HG03571 (cell line): Measurements from ENCODE around the gene GSX1.
"Not testable (repeated sequence)": the region's sequence is repeated elsewhere in the genome, so short reads cannot be mapped to it uniquely, and the experiment has no call there.

Experiments used
- ATAC-seq: cut with Tn5 transposase; IDR thresholded peaks from one replicate; pipeline ENCODE4 v1.9.1; 2021; ENCODE audit not compliant: unreplicated experiment

Gene GSX1

DNA sequence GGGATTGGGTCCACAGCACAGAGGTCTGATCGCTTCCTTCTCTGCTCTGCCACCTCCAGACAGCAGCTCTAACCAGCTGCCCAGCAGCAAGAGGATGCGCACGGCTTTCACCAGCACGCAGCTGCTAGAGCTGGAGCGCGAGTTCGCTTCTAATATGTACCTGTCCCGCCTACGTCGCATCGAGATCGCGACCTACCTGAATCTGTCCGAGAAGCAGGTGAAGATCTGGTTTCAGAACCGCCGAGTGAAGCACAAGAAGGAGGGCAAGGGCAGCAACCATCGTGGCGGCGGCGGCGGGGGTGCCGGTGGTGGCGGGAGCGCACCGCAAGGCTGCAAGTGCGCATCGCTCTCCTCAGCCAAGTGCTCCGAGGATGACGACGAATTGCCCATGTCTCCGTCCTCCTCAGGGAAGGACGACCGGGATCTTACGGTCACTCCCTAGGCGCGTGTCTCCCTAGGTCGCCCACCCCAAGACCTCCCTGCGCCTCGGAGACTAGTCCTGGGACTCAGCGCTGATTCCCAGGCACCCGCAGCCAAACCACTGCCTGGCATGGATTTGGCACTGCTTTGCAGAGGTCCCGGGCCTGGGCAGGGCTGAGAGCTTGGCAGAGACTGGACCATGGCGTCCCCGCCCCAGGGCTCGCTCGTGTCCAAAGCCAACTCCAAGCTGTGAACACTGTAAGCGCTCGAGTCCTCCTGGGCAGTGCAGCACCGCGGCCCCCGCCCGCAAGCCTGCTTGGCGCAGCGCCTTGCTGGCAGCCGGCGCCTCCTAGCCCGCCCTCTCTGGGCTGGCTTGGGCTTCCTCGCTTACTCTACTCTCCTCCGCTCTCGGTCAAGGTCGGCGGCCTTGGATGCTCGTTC is 1.5 kb downstream of the GSX1 start:
- ATAC-seq, result no peak

DNA sequence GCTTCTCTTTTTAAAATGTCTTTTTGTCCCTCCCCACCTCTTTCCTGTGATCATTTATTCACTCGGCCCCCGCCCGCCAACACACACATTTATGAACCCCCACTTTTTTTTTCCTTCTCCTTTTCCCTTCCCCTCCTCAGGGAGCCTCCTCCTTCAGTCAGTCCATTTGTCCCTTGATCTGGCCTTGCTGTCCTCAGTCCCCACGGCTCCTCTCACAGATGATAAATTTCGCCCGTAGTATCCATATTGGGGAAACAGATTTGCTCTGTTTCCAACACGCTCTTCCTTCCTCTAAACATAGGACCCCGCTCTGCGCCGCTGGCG is 2.0 kb downstream of the GSX1 start:
- ATAC-seq, result no peak

DNA sequence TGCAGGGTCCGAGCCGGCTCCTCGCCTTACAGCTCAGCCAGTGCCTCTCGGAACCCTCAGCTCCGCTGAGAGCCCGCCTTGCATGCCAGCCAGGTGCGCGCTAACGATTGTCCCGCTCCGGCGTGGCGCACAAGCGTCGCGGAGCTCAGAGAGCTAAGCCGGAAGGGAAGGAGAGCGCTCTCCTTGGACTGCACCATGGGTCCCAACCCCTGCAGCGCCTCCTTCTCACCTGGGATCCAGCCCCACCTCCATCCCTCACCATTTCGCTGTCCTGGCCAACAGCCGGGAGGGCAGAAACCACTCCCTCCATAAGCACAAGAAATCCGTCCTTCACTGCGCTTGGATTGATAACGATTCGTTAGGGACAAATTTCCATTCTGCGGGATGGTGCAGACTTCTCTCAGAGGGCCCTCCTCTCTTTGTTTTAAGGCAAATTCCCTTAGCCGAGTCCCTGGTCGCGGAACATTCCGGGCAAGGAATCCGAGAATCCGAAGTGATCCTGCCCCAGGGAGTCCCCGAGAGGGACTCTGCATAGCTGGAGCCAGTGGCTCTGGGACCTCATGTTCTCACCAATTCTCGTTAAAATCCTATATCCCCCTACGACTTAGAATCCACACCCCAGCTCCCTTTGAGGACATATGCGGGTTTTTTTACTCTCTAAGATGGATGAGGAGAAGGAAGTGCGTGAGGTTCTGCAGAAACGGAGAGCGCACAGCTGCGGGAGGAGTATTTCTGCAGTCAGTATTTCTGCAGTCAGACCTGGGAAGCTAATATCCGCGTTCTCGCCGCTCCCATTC is 2.8 kb downstream of the GSX1 start:
- no peak for ATAC-seq

DNA sequence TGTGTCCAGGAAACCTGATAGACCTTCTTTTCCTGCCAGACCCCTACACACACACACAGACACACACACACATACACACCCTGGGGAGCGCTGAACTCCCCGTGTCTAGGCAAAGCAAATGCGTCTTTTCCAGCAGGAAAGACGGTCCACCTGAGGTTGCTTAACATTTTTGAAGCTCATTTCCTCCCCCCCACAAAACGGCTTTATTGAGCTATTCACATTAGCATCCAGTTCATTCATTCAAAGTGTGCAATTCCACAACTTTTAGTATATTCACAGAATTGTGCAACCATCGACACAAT is 3.4 kb downstream of the GSX1 start:
- ATAC-seq, result no peak

DNA sequence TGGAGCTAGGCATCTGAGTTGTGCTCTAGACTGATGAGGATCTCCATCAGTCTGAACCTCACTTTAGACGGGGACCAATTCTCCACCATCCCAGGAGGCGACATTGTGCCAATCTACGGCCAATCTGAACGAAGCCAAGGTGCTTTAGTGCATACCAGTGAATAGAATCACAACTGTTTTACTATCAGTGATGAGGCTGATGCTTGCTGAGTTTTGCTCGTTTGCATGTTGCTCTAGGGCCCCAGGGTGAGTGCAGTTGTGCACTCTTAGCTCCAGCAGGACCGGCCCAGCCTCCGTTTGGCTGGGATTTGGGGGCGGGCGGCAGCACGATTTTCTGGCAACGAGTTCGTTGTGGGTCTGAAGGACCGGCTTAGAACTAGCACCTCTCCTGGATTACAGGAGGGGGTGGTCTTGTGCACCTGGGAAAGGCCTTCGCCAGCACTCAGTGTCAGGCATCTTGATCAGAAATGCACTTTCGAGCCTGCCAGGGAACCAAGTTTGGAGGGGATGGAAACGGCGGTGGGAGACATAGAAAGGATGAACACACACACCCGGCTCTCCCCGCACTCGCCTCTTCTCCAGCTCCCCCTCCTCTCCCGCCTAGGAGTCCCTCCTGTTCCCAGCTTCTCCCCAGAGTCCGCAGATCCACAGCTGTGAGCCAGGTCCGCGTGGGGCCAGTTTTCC is 4.4 kb downstream of the GSX1 start:
- no peak for ATAC-seq

DNA sequence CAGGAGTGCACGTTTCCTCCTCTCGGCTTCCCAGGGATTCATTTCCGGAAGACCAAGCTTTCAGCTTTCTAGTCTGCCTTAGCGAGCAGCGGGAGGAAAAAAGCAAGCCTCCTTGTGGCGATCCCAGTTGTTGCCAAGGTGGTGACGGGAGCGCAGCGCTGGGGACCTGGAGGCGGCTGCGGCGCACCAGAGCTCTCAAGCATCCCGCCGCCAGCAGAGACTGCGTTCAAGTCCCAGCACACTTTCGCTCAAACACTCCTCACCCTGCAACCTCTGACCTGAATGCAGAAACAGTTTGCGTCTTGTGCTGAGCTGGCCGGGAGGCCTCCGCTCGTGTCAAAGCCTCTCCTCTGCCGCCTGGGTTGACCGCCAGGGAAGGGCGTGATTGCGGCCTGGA is 4.9 kb downstream of the GSX1 start:
- no peak for ATAC-seq

DNA sequence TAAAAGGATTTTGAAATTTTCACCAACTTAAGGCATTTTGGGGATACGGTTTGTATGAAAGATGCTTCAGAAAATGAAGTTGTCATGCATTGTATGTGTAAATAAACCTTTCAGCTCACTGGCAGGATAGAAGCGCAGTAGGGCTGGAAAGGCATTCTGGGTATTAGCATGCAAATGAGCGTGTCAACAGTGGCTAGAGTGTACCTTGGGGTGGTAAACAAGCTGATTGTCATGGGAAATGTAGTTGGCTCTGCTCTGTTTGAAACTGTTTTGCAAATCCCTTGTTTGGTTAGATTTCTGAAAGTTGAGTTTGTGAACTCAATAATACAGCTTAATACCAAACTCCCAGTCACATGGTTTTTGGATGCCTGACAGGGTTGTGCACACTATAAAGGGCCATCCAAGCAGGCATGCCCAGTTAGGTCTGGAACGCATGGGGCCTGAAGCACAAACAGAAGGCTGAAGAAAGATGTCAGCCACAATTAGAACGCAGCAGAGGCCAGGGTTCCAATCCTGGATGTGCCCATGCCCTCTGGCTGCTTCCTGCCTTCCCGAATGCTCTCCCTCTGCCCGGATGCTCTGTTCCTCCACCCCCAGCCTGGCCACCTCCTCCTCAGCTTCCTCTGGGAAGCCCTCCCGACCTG is 14.6 kb downstream of the GSX1 start:
- ATAC-seq, result no peak

DNA sequence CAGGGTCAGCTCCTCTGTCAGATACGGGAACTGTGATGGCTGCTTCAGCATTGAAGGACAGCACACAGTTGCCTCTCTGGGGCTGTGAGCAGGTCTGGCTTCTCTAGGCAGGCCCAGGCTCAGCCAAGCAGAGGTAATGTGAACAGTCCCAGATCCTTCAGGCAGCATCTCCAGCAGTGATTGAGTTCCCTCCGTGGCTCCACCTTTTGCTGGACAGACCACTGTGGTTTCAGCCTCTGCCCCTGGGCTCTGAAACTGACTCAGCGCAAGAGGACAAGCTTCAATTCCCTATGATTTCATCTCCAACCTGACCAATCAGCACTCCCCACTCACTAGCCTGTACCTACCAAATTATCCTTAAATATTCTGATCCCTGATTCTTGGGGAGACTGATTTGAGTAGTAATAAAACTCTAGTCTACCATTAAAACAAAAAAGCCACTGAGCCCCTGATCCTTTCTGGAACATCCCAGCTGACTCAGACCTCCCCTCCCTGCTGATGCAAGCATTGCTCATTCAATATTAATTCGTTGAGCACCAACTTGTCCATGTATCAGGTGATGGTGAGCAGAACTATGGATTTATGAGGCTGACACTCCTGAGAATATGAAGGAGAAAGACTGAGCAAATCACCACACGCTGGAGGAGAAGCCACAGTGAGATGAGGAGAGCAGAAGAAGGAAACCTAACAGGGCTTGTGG is 16.7 kb downstream of the GSX1 start:
- ATAC-seq, result no peak

DNA sequence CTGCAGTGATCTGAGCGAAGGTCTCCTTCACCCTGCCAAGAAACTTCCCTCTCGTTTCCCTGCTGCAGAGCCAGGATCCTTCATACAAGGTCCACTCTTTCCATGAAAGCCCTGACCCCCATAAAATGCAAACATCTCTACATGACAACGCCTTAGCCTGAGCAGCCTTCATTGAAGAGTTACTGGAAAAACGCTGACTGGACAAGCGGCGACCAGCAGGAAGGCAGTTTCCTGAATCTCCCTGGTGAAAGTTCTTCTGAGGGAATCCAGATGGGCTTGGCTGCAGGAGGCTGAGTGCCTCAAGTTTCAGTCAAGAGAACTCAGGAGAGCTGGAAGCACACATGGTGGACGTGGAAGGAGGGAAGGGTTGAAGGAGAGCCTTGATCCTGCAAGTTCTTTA is 17.7 kb downstream of the GSX1 start:
- no peak for ATAC-seq

DNA sequence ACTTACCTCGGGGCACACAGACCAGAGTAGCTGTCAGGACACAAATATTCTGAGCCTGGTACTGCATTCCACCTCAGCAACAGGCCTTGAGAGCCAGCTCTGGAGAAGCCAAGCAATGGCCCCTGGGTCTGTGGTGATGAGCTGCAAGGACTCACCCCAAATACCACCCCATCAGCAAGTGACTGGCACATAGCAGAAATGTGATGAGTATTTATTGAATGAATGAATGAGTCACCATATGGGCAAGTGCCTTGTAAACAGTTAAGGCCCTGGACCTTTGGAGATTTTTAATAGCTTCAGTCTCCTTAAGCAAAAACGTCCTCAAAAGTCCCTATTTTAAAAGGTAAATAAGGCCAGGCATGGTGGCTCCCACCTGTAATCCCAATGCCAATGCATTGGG is 18.2 kb downstream of the GSX1 start:
- ATAC-seq, result no peak

DNA sequence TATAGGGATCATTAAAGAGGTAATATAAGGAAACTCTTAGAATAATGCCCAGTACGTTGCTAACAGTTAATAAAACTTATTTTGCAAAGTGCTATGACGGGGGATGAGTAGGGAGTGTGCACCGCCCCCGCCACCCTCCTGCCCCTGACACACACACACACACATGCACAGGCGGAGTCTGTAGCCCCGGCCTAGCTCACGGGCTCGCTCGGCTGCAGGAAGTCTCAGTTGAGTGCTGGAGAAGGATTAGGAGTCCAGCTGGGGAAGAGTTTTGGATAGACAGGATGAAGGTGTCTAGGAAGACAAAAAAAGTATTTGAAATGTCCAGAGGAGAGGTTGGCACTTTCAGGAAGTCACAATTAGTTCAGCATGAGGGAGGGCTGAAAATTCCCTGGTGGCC is 21.5 kb downstream of the GSX1 start:
- ATAC-seq, result no peak

DNA sequence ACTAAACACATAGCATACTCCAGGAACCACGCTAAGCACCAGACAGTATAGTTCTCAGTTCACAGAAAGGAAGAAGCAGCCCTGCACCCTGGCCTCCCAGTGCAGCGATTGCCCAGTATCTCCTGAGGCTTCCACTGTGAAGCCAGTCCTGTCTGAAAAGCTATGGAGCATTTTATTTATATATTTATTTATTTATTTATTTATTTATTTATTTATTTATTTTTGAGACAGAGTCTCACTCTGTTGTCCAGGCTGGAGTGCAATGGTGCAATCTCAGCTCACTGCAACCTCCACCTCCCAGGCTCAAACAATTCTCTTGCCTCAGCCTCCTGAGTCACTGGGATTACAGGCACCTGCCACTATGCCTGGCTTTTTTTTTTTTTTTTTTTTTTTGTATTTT is 25.5 kb downstream of the GSX1 start:
- not testable (repeated sequence) for ATAC-seq

DNA sequence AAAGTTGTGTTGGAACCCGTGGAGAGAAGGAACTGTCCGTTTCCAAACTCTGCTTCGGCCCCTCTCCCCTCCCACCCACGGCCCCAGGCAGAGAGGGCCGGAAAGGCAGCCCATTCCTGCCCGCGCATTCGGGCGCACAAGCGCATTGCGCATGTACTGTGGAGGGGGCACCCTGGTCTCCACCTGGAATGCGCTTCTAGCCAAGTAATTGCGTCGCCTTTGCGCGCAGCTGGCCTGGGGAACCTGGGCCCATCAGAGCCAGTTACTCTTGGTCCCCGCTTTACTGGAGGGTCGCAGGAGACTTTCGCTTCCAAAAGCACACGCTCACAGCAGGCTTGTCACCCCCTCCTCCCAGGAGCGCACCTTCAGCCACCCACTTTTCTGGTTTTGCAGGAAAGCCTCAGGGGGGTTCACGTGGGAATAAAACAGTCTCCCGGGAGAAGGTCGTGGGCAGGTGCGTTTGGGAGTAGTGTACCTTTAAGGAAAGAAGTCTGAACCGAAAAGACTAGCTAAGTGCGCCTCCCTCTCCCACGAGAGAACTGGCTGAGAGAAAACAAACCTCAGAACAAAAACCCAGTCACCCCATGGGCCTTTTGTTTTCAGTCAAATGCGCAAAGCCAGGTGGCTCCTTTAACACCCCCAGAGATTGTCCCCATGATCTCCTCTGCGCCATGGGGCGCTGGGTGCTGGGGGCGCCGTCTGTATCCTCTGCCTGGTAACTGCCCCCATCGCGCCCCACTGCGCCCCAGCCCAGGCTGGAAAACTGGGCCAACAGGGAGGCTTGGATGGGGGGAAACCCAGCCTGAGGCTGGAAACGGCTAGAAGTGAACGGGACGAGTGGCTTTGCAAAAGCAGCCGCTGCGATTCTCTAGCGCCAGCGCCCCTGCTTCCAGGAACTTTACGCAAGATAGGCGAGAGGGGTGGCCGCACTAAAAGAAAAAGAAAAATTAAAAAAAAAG is 28.5 kb downstream of the GSX1 start:
- no peak for ATAC-seq

DNA sequence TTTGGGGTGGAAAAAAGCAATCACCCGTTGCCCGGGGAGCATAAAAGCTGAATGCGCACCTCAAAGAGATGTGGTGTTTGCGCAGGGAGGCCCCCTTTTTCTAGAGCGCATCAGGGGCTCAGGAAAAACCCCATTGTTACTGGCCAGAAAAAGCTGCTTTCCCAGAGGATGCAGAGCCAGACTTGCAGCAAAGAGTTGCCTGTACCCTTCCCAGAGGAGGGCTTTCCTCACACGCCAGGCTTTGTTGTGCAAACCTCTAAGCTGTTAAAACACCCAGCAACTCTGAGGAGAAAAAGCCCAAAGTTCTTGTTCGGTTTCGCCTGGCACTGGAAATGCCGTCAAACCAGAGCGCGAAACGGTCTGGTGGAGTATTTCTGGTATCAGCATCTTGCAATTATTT is 29.3 kb downstream of the GSX1 start:
- no peak for ATAC-seq

DNA sequence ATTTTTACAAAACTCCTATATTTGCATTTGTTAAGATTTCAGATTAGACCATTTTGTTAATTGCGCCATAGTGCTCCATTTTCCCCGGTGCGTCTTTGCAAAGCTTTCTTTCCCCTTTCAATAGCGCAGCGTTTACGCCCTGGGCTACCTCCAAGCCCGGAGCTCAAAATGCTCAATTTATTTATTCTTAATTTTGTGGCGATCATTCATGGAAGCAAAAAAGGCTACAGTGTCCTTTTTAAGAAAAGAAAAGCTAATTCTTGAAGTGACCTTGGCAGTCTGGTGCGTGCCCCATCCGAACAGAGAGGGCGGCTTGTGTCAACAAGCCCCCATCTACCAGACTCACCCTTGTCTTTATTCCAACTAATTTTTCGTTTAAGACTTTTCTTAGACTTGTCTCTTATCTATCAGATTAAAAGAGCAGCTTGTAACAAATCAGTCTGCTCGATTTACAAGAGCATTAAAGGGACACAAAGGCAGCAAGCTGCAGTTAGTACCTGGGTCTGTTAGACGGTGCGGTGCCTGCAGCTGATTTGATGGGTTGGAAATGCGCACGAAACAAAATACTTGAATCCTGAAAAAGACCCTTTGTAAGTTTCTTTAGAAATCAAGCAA is 30.1 kb downstream of the GSX1 start:
- no peak for ATAC-seq

DNA sequence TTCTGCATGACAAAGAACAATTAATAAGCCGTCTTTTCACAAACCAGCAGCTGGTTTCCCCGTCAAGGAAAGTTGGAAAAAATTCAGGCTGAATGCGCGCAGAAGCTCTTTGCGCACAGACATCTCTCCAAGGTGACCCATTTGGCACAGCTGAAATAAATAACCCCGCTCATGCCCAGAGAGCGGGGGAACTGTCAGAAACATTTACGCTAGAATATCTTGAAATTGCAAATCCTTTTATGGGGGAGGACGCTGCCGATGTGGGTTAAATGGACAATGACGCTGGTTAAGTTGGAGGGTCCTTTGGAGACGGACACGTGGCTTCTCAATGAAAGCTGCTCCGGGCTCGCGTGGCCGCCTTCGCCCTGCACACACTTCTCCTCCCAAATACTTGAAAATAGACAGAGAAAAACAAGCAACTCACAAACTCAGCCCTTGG is 30.6 kb downstream of the GSX1 start:
- ATAC-seq, result no peak

DNA sequence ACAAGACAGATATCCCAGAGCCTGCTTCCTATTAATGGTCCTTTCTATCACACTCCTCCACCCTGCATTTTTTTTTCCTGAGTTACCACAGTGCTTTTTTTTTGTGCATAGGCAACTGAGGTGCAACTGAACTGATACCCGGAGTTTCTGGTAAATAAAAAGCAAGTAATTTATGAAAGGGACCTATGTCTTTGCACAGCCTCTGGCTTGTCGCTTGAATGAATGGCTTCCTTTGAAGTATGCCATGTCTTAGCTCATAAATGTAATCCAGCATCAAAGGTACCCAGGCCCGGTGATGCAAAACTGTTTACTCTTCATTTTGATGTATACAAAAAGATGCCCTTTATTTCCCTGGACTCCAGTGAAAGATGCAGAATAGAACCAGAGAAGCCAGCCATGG is 31.8 kb downstream of the GSX1 start:
- no peak for ATAC-seq

DNA sequence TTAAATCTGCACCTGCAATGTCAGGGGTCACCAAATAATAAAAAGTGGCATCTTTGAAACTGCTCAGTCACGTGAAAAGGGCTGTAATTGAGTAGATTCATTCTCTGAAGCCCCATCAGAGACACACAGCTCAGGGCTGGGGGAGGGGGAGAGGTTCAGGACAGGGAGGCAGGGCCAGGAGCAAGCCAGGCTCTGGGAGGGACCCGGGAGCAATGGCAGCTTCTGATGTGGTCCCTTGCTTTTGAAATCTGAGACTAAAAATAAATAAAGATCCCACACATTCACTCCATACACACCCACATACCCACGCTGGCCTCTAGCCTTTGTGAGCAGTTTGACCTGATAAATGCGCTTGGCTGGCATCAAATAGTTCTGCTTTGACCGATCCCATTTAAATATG is 32.8 kb downstream of the GSX1 start:
- ATAC-seq, result no peak
